Muscle of leg (tissue), 11 donors: ENCODE results near the gene HSD17B11. TPM values are rescaled to one million over a fixed set of nuclear protein-coding genes. Genes with fewer than 3 reads are reported as not detected.
"Not testable (repeated sequence)": the region's sequence is repeated elsewhere in the genome, so short reads cannot be mapped to it uniquely, and the experiment has no call there.

ENCODE experiments used
- DNase-seq: peaks from one replicate; pipeline ENCODE4 v3.0.0; 2013
- H3K27ac ChIP-seq: one replicate; pipeline ENCODE4 v1.5.1; 2013; ENCODE audit warnings: mild to moderate bottlenecking, low read length, control low read depth
- H3K27me3 ChIP-seq: one replicate; pipeline ENCODE4 v1.6.1; 2013; ENCODE audit warnings: low read length; ENCODE audit not compliant: control insufficient read depth, insufficient read depth
- H3K36me3 ChIP-seq: one replicate; pipeline ENCODE4 v1.6.1; 2013; ENCODE audit warnings: low read length; ENCODE audit not compliant: control insufficient read depth, insufficient read depth
- H3K4me1 ChIP-seq: one replicate; pipeline ENCODE4 v1.6.1; 2013; ENCODE audit warnings: low read length; ENCODE audit not compliant: control insufficient read depth, insufficient read depth
- H3K4me3 ChIP-seq: one replicate; pipeline ENCODE4 v1.5.1; 2013; ENCODE audit warnings: low read length, control low read depth
- H3K9me3 ChIP-seq: replicated peaks from 2 replicates; pipeline ENCODE4 v1.6.1; 2013; ENCODE audit warnings: low read depth, low read length; ENCODE audit not compliant: control insufficient read depth
- WGBS: methylation state at CpG from one replicate; pipeline ENCODE4 v1.1.5; 2013; ENCODE audit warnings: missing lambda C conversion rate; ENCODE audit not compliant: insufficient coverage; 5-methylcytosine and 5-hydroxymethylcytosine counted together
- polyA plus RNA-seq, 8 donors: library from polyadenylated mRNA; unstranded; fragments of 120-200 nt; gene quantifications; one replicate each; pipeline versions ENCODE4 v1.2.1 to v1.2.3, GENCODE V29; 2013; ENCODE audit warnings: inconsistent platforms in 1 of 8, low replicate concordance in 1 of 8; ENCODE audit not compliant: insufficient read length in 8 of 8, insufficient read depth in 1 of 8
- total RNA-seq: library from RNA; stranded (reverse); fragments of 120-200 nt; gene quantifications from one replicate; pipeline ENCODE4 v1.2.4, GENCODE V29; 2013

Gene HSD17B11
- total and polyA plus RNA-seq, 9 donors = 16.9 to 37.8 (median 20.7) TPM

GRCh38 chr4:87423317-87424098 is 32.5 kb upstream of the HSD17B11 start:
- Histone ChIP-seq H3K9me3 (no peaks in the 10 kb centered on the region), H3K4me3 (peak overlapping the region; percentile 93), H3K36me3 (no peaks in the 10 kb centered on the region), H3K27me3 (no peaks in the 10 kb centered on the region), H3K4me1 (peaks cover 21% of the 10 kb centered on the region), H3K27ac (peak overlapping the region; percentile 97)
- 44% methylated on average over 2 of the region's 3 CpGs for WGBS
- DNase-seq = peak; percentile 24

- H3K9me3 ChIP-seq = no peaks in the 10 kb centered on the region
- WGBS = under 1% methylated on average over 47 of the region's 58 CpGs
- peak within 1 kb of the TSS; percentile 97 for H3K27ac ChIP-seq
- no peaks in the 10 kb centered on the region for H3K27me3 ChIP-seq
- peak within 1 kb of the TSS; percentile 93 for H3K4me3 ChIP-seq
- peak; percentile 99 for DNase-seq
- H3K36me3 ChIP-seq = no peaks in the 10 kb centered on the region
- peaks cover 21% of the 10 kb centered on the region for H3K4me1 ChIP-seq
These were observed 31.4 kb upstream of the HSD17B11 start, which contains the start of gene NUDT9 for GRCh38 chr4:87422104-87423052. Gene NUDT9 (plus strand): TSS chr4:87422573. CDS start chr4:87422906, 333 bp downstream.

GRCh38 chr4:87420276-87420830 is 29.4 kb upstream of the HSD17B11 start:
- Histone ChIP-seq H3K27me3 (no peaks in the 10 kb centered on the region), H3K36me3 (no peaks in the 10 kb centered on the region), H3K4me3 (no peak overlapping the region), H3K4me1 (peaks cover 21% of the 10 kb centered on the region), H3K27ac (no peak overlapping the region), H3K9me3 (no peaks in the 10 kb centered on the region)
- no CpG with 5 or more reads among the region's 4 CpGs for WGBS
- no peak for DNase-seq

- H3K36me3 ChIP-seq = no peaks in the 10 kb centered on the region
- WGBS = 83% methylated on average over 1 of the region's 5 CpGs
- peaks cover 17% of the 10 kb centered on the region for H3K4me1 ChIP-seq
- H3K27me3 ChIP-seq = no peaks in the 10 kb centered on the region
- no peak for DNase-seq
- H3K4me3 ChIP-seq = no peak overlapping the region
- H3K9me3 ChIP-seq = no peaks in the 10 kb centered on the region
- no peak overlapping the region for H3K27ac ChIP-seq
These were observed 28.7 kb upstream of the HSD17B11 start for GRCh38 chr4:87419578-87420249.

GRCh38 chr4:87418410-87418809 is 27.4 kb upstream of the HSD17B11 start:
- 100% methylated on average over 1 of the region's 4 CpGs for WGBS
- not testable (repeated sequence) for H3K36me3 ChIP-seq, H3K4me3 ChIP-seq, H3K27ac ChIP-seq, H3K27me3 ChIP-seq, H3K4me1 ChIP-seq, H3K9me3 ChIP-seq, DNase-seq

GRCh38 chr4:87416965-87417364 is 26.0 kb upstream of the HSD17B11 start:
- Histone ChIP-seq H3K36me3 (no peaks in the 10 kb centered on the region), H3K4me3 (no peak overlapping the region), H3K9me3 (no peaks in the 10 kb centered on the region), H3K27me3 (no peaks in the 10 kb centered on the region), H3K27ac (no peak overlapping the region), H3K4me1 (peaks cover 7% of the 10 kb centered on the region)
- no CpG with 5 or more reads among the region's 3 CpGs for WGBS
- DNase-seq = no peak

- DNase-seq = no peak
- Histone ChIP-seq H3K9me3 (no peaks in the 10 kb centered on the region), H3K27me3 (no peaks in the 10 kb centered on the region), H3K36me3 (no peaks in the 10 kb centered on the region), H3K27ac (no peak overlapping the region), H3K4me3 (no peak overlapping the region), H3K4me1 (no peaks in the 10 kb centered on the region)
These were observed 23.8 kb upstream of the HSD17B11 start for GRCh38 chr4:87414816-87415215.

GRCh38 chr4:87410679-87411078 is 19.7 kb upstream of the HSD17B11 start:
- no peaks in the 10 kb centered on the region for H3K9me3 ChIP-seq
- H3K27ac ChIP-seq = no peak overlapping the region
- H3K36me3 ChIP-seq = no peaks in the 10 kb centered on the region
- no peak overlapping the region for H3K4me3 ChIP-seq
- H3K27me3 ChIP-seq = no peaks in the 10 kb centered on the region
- H3K4me1 ChIP-seq = no peaks in the 10 kb centered on the region
- no peak for DNase-seq
- 94% methylated on average over 2 of the region's 2 CpGs for WGBS

GRCh38 chr4:87410157-87410556 is 19.2 kb upstream of the HSD17B11 start:
- Histone ChIP-seq H3K9me3 (no peaks in the 10 kb centered on the region), H3K27me3 (no peaks in the 10 kb centered on the region), H3K27ac (no peak overlapping the region), H3K4me1 (no peaks in the 10 kb centered on the region), H3K4me3 (no peak overlapping the region), H3K36me3 (no peaks in the 10 kb centered on the region)
- WGBS = 76% methylated on average over 2 of the region's 2 CpGs
- DNase-seq = no peak
